NCI-H2227 (cell line): ENCODE measurements around the gene MAGEB10.
"Not testable (repeated sequence)": the region's sequence is repeated elsewhere in the genome, so short reads cannot be mapped to it uniquely, and the experiment has no call there.

Experiments used
- DNase-seq: peaks from one replicate; lab custom pipeline; 2025; ENCODE audit not compliant: unreplicated experiment; lab: John Stamatoyannopoulos, UW

MAGEB10 gene

GRCh38 chrX:27807690-27808089 is at the start of gene MAGEB10:
MAGEB10 (plus strand) TSS chrX:27807990; CDS start chrX:27821307, 13,317 bp downstream.
- DNase-seq, result no peak

- no peak for DNase-seq
These were observed 42.1 kb upstream of the MAGEB10 start for GRCh38 chrX:27765718-27766117.

- no peak for DNase-seq
These were observed 40.4 kb upstream of the MAGEB10 start for GRCh38 chrX:27767387-27767786.

GRCh38 chrX:27775984-27776383 is 31.8 kb upstream of the MAGEB10 start:
- DNase-seq, result no peak

DNA sequence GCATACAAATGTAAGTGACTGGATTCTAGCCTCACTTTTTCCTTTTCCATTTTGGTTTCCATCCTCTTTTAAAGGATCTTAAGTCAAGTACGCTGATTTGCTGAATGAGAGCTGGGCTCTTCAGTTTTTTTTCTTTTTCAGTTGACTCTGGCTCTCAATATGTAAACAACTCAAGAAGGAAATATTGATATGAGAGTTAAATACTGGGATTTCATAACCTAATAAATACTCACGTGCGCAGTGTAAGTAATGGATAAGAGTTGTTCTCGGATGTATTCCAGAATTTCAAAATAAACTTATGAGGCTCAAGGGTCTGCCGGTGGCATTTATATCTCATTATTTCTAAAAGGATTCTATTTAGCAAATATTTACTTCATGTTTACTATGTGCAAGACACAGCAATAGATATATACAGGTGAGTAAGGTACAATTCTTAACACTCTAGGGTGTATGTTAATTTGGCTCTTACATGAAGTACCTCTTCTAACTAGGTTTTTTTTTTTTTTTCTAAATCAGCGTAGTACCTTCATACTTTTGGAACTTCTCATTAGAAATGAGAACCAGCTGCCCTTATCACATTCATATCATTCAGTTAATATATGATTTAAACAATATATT is 11.0 kb upstream of the MAGEB10 start:
- no peak for DNase-seq

DNA sequence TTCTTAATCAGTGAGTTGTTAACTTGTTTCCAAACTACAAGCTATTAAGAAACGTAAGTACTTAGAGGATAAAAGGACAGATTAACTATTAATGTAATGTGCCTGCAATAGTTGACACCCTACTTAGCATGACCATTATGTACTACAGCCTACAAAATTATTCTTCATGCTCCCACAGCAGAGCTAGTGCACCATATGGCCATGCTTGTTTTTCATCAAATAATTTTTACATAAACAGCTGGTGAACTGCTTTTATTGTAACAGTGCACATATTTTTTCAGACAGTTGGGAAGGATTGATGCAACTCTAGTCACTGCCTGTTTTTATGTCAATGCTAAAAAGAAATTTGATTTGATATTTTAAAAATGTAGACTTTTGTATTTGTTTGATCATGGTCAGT is 10.2 kb upstream of the MAGEB10 start:
- DNase-seq, result no peak

DNA sequence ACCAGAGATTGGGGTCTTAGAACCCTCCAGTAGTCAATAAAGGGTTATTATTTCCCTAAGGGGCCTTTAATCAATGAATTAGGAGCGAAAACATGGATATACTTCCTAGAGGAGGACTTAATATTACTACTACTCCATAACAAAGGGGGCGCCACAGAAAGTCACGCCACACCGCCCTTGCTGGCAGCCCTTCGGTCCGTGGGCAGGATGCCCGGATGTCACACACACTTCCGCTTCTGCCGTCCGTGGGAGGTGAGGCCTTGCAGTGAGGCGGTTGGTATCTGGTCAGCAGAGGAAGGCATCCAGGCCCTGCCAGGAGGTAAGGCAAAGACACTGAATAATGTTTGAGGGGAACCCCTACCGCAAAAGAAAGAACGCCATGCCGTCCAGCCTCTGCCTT is 436 bp downstream of the MAGEB10 start:
- DNase-seq, result no peak

DNA sequence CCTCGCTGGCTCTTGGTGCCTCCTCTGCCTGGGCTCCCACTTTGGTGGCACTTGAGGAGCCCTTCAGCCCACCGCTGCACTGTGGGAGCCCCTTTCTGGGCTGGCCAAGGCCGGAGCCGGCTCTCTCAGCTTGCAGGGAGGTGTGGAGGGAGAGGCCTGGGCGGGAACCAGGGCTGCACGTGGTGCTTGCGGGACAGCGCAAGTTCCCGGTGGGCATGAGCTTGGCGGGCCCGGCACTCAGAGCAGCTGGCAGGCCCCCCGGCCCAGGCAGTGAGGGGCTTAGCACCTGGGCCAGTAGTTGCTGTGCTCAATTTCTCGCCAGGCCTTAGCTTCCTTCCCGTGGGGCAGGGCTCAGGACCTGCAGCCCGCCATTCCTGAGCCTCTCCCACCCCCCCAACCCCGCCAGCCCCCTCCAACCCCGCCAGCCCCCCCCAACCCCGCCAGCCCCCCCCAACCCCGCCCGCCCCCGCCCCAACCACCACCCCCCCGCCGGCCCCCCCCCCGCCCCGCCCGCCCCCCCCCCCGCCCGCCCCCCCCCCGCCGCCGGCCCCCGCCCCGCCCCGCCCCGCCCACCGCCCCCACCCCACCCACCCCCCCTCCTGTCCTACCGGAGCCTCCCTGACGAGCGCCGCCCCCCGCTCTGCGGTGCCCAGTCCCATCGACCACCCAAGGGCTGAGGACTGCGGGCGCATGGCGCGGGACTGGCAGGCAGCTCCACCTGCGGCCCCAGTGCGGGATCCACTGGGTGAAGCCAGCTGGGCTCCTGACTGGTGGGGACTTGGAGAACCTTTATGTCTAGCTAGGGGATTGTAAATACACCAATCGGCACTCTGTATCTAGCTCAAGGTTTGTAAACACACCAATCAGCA is 1.4 kb downstream of the MAGEB10 start:
- not testable (repeated sequence) for DNase-seq

DNA sequence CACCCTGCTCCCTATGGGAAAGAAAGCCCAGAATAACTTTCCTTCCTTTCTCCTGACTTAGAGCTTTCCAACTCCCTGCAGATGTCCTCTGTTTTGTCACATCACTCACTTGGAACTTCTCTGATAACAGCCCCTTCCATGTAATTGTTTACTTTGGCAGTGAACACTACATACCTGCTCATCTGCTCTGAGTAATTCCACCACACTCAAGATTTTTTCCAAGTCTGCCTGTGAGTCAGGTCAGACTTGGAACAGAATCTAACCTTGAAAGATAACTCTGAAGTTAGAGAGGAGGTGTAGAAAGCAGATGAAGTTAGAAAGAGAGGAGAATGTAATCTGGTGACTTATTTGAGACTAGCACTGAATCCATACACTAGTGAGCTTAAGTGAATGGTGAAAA is 7.4 kb downstream of the MAGEB10 start:
- no peak for DNase-seq

GRCh38 chrX:27823812-27824211 is 16.0 kb downstream of the MAGEB10 start:
- no peak for DNase-seq

DNA sequence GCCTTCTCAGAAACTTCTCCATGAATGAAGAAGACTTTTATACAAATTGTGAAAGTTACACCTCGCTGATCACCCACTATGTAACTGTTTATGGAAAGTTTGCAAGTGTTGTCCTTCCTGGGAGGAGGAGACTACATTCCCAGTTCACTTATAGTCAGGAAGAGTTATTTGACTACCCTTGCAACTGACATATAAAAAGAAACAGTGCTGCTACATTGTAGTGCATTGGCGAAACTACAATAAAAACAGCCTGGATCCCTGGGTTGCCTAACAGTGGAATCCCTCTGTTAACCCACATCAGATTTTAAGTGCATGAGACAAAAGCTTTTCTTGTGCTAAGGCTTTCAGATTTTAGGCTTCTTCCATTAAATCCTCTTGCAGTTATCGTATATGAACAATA is 30.4 kb downstream of the MAGEB10 start:
- no peak for DNase-seq

DNA sequence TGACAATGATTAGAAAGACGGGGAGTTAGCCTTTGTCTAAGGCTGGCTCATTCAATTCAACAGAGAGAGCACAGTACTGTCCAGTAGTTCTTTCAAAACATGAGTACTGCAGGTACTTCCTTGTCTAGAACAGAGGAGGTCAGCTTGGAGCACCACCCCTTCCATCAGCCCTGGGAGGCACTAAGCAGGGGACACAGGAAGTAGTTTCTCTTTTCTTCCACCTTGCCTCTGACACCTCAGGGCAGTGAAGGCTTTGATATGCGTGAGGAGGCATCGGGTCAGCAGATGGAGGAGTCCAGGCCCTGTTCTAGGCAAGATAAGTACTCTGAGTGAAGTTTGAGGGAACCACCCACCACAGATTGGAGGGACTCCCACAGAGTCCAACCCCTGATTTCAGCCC is 33.1 kb downstream of the MAGEB10 start:
- DNase-seq, result no peak

- DNase-seq, result no peak
These were observed 35.1 kb downstream of the MAGEB10 start for GRCh38 chrX:27842859-27843258.

GRCh38 chrX:27860337-27860736 is 52.5 kb downstream of the MAGEB10 start:
- DNase-seq, result no peak

GRCh38 chrX:27863809-27864208 is 56.0 kb downstream of the MAGEB10 start:
- no peak for DNase-seq
